PC-9 (cell line): ENCODE results near the gene SP1. TPM values are rescaled to one million over a fixed set of nuclear protein-coding genes. Genes with fewer than 3 reads are reported as not detected.

Experiments
- BruUV-seq: library from RNA; stranded (reverse); fragments of 400-500 nt; replicated peaks from 2 replicates; lab custom pipeline; 2021; lab: Mats Ljungman, UMichigan
- CTCF ChIA-PET: fragments of 300-600 bp; sonication (Branson Sonifier 250); formaldehyde crosslinking; loops from one replicate; lab custom pipeline; 2022; ENCODE audit warnings: antibody characterized with exemption; lab: Charles Lee
- POLR2A ChIA-PET: fragments of 300-600 bp; sonication (Branson Sonifier 250); formaldehyde crosslinking; loops from one replicate; lab custom pipeline; 2022; ENCODE audit warnings: antibody characterized with exemption; ENCODE audit not compliant: unreplicated experiment; lab: Charles Lee
- DNase-seq, 2 experiments: peaks; one replicate each; pipeline versions ENCODE4 v3.0.0 to v3.0.0-alpha.2; 2015 to 2022; ENCODE audit warnings: mixed read lengths in 1 of 2
- H2AFZ ChIP-seq: fragments of 200-600 bp; sonication (generic); 2 replicates; pipeline ENCODE4 v1.8.1; 2017; ENCODE audit warnings: antibody characterized with exemption
- H3F3A ChIP-seq: fragments of 200-600 bp; sonication (generic); 2 replicates; pipeline ENCODE4 v1.8.1; 2017; ENCODE audit warnings: antibody characterized with exemption, mild to moderate bottlenecking, low read depth; ENCODE audit not compliant: insufficient read depth
- H3K27ac ChIP-seq: fragments of 200-600 bp; sonication (generic); 2 replicates; pipeline ENCODE4 v1.6.1; 2016; ENCODE audit warnings: mixed run types
- H3K27me3 ChIP-seq: fragments of 200-600 bp; sonication (generic); 2 replicates; pipeline ENCODE4 v1.6.1; 2016; ENCODE audit warnings: low read depth, mixed run types; ENCODE audit not compliant: insufficient read depth
- H3K36me3 ChIP-seq: fragments of 200-600 bp; sonication (generic); 2 replicates; pipeline ENCODE4 v1.6.1; 2016; ENCODE audit warnings: low read depth, mixed run types
- H3K4me1 ChIP-seq: fragments of 200-600 bp; sonication (generic); replicated peaks from 2 replicates; pipeline ENCODE4 v1.6.1; 2016; ENCODE audit warnings: mixed run types; ENCODE audit not compliant: insufficient read depth
- H3K4me2 ChIP-seq: fragments of 200-600 bp; sonication (generic); 2 replicates; pipeline ENCODE4 v1.6.1; 2017; ENCODE audit warnings: mixed run types
- H3K4me3 ChIP-seq: fragments of 200-600 bp; sonication (generic); 2 replicates; pipeline ENCODE4 v1.6.1; 2016; ENCODE audit warnings: mixed run types
- H3K79me2 ChIP-seq: fragments of 200-600 bp; sonication (generic); 2 replicates; pipeline ENCODE4 v1.6.1; 2017; ENCODE audit warnings: low read depth, mixed run types
- H3K9me2 ChIP-seq: fragments of 200-600 bp; sonication (generic); 2 replicates; pipeline ENCODE4 v1.8.1; 2017; ENCODE audit warnings: mild to moderate bottlenecking; ENCODE audit not compliant: insufficient read depth
- H3K9me3 ChIP-seq: fragments of 200-600 bp; sonication (generic); 2 replicates; pipeline ENCODE4 v1.8.1; 2016; ENCODE audit warnings: low read depth; ENCODE audit not compliant: insufficient read depth
- H4K20me1 ChIP-seq: fragments of 200-600 bp; sonication (generic); 2 replicates; pipeline ENCODE4 v1.8.1; 2017; ENCODE audit not compliant: insufficient read depth
- EZH2 ChIP-seq: fragments of 200-600 bp; sonication (generic); IDR thresholded peaks from 2 replicates; pipeline ENCODE4 v1.8.0; 2017; ENCODE audit warnings: antibody characterized with exemption, low read depth
- intact Hi-C: fragments of 100-400 bp; cut with micrococcal nuclease; formaldehyde crosslinking; loops from one replicate; pipeline ENCODE4 v1.10.0; 2022; ENCODE audit not compliant: unreplicated experiment
- total RNA-seq: library from RNA; stranded (reverse); gene quantifications from 2 replicates; pipeline ENCODE4 v1.2.3, GENCODE V29; 2021
- TF ChIP-seq, protein P1 (sequence below): fragments of 200-600 bp; sonication (generic); conservative IDR thresholded peaks from 2 replicates; pipeline ENCODE4 v1.6.1; 2017; ENCODE audit warnings: mixed run types, antibody characterized with exemption, mild to moderate bottlenecking, moderate library complexity

The SP1 gene
- total RNA-seq, 1 experiment from 2014 or later: 118 TPM

DNA sequence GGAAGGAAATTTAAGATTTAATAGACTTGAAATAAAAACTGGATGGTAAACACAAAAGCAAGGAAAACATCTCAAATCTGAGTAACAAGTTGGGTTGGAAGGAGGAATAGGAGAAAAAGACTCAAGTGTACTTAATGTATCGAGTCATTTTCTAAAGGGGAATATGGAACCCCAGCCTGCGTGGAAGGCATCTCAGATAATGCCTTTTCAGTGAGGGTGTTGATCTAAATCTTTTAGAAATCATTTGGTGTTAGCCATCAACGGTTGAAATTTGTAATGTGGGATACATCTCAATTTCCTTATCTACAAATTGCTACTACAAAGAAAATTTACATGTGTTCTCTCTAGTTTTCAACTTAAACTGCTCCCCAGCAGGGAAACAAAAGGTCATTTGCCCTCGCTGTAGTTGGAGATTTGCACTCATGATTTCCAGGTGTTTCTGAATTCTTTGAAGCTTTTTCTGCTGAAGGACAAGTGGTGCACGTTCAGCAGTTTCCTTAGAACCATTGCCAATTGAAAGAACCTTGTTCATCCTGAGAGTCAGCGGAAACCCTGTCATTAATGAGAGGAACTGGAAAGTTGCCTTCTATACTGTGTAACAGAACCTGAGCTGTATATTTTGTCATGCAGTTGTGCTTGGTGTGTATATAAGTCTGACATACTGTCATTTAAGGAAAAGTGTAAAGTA lies 74.1 kb downstream of the SP1 start:
- Histone ChIP-seq H4K20me1 (peaks cover 66% of the 10 kb centered on the region), H2AFZ (no peak overlapping the region), H3K36me3 (peaks cover 55% of the 10 kb centered on the region), H3K4me3 (peak overlapping the region; percentile 84), H3K27ac (no peak overlapping the region), H3K9me3 (no peaks in the 10 kb centered on the region), H3K27me3 (no peaks in the 10 kb centered on the region), H3K79me2 (peaks cover 70% of the 10 kb centered on the region), H3K4me2 (peak overlapping the region; percentile 82), H3F3A (peaks cover 69% of the 10 kb centered on the region), H3K4me1 (peaks cover 16% of the 10 kb centered on the region), H3K9me2 (no peaks in the 10 kb centered on the region)
- intact Hi-C loops: loop anchor here (5.0 kb wide), 1 partner anchor 48 kb away; the partner anchor contains the start of gene TARBP2
- TF ChIP-seq, protein P1, sequence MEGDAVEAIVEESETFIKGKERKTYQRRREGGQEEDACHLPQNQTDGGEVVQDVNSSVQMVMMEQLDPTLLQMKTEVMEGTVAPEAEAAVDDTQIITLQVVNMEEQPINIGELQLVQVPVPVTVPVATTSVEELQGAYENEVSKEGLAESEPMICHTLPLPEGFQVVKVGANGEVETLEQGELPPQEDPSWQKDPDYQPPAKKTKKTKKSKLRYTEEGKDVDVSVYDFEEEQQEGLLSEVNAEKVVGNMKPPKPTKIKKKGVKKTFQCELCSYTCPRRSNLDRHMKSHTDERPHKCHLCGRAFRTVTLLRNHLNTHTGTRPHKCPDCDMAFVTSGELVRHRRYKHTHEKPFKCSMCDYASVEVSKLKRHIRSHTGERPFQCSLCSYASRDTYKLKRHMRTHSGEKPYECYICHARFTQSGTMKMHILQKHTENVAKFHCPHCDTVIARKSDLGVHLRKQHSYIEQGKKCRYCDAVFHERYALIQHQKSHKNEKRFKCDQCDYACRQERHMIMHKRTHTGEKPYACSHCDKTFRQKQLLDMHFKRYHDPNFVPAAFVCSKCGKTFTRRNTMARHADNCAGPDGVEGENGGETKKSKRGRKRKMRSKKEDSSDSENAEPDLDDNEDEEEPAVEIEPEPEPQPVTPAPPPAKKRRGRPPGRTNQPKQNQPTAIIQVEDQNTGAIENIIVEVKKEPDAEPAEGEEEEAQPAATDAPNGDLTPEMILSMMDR: no peak
- TF ChIP-seq EZH2: no peak
- ChIA-PET POLR2A (no interaction called here), CTCF (no interaction called here)
- no TSS peak for BruUV-seq
- DNase-seq: no peak

DNA sequence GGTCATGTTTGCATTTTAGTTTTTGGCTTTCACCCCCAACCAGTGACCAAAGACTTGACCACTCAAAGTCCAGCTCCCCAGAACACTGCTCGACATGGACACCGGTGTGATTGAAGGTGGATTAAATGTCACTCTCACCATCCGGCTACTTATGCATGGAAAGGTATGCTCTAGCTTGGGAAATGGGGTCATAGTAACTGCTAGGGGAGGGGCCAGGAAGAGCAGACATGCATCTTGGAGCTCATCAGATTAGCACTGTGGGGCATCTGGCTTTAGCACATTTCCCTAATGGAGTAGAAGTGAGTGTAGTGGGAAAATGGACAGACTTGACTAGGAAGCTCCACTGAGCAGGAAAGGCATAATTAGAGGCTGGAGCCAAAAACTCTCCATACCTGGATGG lies 74.7 kb downstream of the SP1 start:
- Histone ChIP-seq H3F3A (peaks cover 66% of the 10 kb centered on the region), H3K4me3 (no peak overlapping the region; the same call in 1 of the 2 replicates), H3K79me2 (peaks cover 76% of the 10 kb centered on the region), H3K4me1 (peaks cover 16% of the 10 kb centered on the region), H3K4me2 (no peak overlapping the region), H4K20me1 (peaks cover 72% of the 10 kb centered on the region), H2AFZ (no peak overlapping the region), H3K9me3 (no peaks in the 10 kb centered on the region), H3K36me3 (peaks cover 61% of the 10 kb centered on the region), H3K27ac (no peak overlapping the region), H3K9me2 (no peaks in the 10 kb centered on the region), H3K27me3 (no peaks in the 10 kb centered on the region)
- ChIA-PET POLR2A (interaction anchor here (0.6 kb wide), 1 partner anchor 28 kb away, joined by 5 read pairs; no protein-coding TSS in a partner anchor), CTCF (no interaction called here)
- TF ChIP-seq, protein P1: no peak
- no peak for TF ChIP-seq EZH2
- BruUV-seq: no TSS peak
- intact Hi-C loops: loop anchor here (5.0 kb wide), 1 partner anchor 48 kb away; the partner anchor contains the start of gene TARBP2
- no peak for DNase-seq

DNA sequence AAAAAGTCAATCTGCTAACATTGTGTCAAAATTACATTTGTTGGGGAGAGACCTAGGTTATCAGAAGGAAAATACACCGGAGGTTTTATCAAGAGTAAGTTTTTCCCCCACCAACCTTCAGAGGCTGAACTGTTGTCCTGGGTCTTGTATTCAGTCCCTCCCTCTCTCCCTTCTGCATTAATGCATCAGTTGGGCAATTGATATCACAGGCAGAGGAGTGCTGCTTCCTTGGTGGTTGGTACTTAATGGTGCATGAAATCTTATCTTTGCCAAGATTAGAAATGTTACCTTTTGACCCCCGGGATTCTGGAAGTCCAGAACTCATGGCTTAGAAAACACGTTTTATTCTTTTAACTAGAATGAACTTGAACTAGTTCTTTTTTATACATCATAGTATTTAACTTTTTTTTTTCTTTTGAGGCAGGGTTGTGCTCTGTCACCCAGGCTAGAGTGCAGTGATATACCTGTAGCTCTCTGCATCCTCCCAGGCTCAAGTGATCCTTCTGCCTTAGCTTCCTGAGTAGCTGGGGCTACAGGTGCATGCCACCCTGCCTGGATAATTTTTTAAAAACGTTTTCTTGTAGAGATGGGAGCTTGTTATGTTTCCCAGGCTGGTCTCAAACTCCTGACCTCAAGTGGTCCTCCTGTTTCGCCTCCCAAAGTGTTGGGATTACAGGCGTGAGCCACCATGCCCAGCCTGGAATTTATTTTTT lies 76.8 kb downstream of the SP1 start:
- Histone ChIP-seq H3K4me2 (no peak overlapping the region), H3K9me3 (no peaks in the 10 kb centered on the region), H3K36me3 (peaks cover 82% of the 10 kb centered on the region), H3K4me1 (peaks cover 13% of the 10 kb centered on the region), H3K27me3 (no peaks in the 10 kb centered on the region), H3K79me2 (peaks cover 97% of the 10 kb centered on the region), H3K27ac (no peak overlapping the region), H2AFZ (no peak overlapping the region), H3K4me3 (no peak overlapping the region), H3F3A (peaks cover 76% of the 10 kb centered on the region), H3K9me2 (no peaks in the 10 kb centered on the region), H4K20me1 (peaks cover 93% of the 10 kb centered on the region)
- ChIA-PET CTCF (no interaction called here), POLR2A (interaction anchor here (0.7 kb wide), 1 partner anchor 18 kb away, joined by 4 read pairs; no protein-coding TSS in a partner anchor)
- no peak for DNase-seq
- intact Hi-C loops: no loop called here
- BruUV-seq: no TSS peak
- TF ChIP-seq EZH2: no peak
- TF ChIP-seq, protein P1: no peak
